ENCODE data around the gene KIF1A.

Gene KIF1A

GRCh38 chr2:240819858-240820606 lies at the start of gene KIF1A:
KIF1A (minus strand) TSS chr2:240820219; CDS start chr2:240797752, 22,467 bp downstream.
- no peak for DNase-seq

DNA sequence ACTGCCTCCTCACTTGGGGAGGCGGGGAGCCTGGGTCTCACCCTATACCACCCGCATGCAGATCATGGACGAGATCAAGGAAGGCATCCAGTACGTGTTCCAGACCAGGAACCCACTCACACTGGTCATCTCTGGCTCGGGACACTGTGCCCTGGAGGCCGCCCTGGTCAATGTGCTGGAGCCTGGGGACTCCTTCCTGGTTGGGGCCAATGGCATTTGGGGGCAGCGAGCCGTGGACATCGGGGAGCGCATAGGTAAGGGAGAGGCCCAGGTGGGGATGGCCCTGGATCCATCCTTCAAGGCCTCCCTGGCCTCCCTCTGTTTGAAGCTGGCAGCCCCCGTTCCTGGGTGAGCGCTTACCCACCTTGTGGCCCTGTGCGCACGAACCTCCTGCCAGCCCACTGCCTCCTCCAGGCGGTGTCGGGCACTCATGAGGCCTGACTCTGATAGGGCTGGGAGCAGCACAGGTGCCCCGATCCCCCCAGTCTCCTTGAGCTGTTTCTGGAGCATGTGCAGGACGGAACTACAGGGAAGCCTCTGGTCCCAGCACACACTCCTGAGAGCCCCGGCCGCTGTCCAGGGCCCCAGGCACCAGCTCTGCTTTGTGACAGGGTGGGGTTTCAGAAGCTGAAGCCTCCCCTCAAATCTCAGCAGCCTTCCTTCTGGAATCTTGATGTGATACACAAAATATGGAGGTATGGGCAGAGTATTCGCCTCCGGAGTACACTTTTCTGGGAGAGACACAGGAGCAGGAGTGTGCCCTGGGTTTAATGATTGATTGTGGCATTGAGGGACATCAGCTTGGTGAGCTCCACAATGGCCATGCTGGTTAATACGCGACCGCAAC lies 49.3 kb upstream of the KIF1A start:
- DNase-seq = no peak

- DNase-seq = no peak
These were observed 48.5 kb upstream of the KIF1A start, which contains the start of gene AGXT for GRCh38 chr2:240868286-240869108. AGXT (plus strand) TSS chr2:240868824; CDS start chr2:240868866, 42 bp downstream.

DNA sequence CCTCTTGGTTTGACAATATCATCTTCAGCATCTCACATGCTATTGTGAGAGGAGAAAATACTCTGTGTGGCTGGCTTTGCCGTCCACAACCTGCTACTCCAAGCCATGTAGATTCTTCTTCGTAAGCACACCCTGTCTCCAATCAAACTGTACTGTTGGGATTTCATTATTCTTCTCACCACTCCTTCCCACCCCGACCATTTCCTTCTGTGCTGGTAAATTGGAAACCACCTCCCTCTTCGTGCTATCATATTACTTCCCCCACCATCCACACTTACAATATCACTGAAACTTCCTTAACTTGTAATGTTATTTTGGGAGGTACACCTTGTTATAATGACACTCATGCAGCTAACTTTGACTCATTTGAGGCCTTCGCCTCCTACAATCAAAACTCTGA lies 45.4 kb upstream of the KIF1A start:
- DNase-seq = no peak

DNA sequence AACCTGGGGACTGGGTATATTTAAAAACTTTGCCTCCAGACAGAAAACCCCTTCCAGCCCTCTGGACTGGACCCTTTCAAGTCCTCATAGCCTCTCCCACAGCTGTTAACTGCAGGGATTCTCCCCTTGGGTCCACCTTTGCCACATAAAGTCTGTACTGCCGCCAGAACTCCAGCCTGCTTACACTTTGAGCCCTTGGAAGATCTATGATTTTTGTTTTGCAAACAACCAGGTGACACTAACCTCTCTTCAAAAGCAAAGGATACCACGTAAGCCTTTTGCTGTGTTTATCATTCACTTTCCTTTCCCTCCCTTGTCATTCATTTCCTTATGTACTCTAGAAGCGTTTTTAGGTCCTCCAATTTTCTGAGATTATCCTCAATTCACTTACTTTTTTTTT lies 44.5 kb upstream of the KIF1A start:
- DNase-seq = no peak

DNA sequence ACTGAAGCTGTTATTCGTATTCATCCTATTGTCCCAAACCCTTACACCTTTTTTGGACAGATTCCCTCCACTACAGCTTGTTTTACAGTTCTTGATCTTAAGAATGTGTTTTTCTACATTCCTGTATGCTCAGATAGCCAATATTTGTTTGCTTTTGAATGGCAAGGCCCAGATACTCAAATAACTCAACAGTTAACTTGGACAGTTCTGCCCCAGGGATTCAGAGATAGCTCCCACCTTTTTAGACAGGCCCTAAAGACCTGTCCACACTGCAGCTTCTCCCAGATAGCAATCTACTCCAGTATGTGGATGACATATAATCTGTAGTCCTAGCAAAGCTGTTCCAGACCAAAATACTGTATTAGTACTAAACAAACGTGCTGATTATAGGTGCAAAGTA lies 41.5 kb upstream of the KIF1A start:
- no peak for DNase-seq

DNA sequence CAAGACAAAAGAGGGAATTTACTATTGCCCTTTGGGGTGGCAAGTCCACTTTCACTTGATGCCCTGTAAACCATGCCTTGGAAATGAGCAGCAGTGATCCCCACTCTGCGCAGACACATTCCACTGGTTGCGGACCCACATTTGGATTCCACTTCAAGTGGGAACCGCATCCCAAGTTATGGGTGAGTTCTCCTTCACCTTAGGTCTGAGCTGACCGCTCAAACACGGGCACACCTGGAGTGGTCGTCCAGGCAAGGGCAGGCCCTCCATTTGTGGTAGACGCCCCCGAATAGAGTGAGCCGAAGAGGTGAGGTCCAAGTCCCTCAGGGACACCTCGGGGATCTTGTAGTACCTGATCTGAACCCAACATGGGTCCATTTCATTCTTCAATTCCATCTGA lies 38.9 kb upstream of the KIF1A start:
- no peak for DNase-seq

DNA sequence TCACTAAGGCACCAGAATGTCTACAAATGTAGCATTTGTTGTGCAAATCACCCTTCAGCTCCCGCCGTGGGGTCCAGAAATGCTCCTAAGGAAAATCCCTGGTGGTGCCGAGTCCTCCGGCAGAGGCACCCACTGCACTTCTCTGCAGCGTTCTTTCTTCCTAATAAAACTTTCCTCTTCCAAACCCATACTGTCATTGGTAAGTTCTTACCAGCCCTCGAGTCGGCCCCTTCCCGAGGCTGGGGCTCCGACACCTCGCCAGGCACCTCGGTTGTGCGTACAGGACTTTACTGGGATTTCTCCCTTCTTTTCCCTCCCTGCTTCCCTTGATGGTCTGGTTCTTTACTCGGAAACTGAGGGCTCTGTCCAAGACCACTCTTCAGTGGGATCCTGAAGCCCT lies 38.3 kb upstream of the KIF1A start:
- no peak for DNase-seq

GRCh38 chr2:240857039-240858008 lies 37.3 kb upstream of the KIF1A start:
- DNase-seq = no peak

DNA sequence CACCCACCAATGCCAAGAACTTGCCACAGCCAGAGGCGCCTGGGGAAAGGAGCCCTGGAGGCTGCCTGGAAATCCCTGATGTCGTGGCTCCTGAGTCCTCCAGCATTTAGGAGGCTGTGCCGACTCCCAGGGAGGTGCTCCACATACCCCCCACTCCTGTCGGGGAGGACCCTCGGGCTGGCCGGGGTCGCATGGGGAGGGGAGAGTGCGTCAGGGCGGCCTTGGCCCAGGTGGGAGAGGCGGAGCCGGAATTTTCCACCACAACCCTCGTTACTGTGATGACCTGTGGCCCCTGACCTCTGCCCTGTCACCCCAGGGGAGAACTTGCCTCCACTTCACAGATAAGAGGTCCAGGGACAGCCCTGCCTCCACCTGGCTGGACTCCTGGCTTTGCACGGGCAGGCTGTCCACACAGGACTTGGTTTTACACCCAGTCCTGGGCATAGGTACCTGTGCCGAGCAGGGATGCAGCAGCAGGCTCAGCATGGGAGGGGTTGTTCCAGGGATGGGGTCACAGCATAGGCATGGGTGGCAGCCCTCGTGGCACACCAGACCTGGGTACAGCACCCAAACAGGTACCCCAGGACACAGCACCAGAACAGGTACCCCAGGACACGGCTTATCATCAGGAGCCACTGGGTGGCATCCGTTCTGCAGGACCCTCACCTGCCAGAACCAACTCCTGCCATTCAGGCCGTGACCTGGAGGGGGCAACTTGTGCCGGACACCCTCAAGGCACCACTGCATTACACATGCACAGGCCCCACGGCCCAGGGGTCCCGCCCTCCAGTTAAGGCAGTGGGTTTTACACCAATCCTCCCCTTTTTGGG lies 36.3 kb upstream of the KIF1A start:
- no peak for DNase-seq

DNA sequence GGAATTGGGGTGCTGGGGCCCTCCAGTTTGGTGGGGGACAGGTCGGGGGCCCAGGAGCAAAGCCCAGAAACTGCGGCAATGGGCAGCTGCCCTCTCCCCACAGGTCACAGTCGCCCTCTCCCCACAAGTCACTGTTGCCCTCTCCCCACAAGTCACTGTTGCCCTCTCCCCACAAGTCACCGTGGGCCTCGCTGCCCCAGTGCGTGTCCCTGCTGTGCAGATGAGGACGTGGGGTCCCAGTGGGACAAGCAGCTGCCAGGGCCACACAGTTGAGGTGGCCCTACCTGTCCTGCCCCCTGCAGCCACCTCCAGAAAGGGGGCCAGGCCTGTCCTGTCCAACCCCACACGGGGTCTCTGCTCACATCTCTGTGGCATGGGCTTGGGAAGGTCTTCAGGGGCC lies 35.7 kb upstream of the KIF1A start:
- DNase-seq = no peak

GRCh38 chr2:240852671-240853314 lies 32.8 kb upstream of the KIF1A start:
- DNase-seq = no peak

DNA sequence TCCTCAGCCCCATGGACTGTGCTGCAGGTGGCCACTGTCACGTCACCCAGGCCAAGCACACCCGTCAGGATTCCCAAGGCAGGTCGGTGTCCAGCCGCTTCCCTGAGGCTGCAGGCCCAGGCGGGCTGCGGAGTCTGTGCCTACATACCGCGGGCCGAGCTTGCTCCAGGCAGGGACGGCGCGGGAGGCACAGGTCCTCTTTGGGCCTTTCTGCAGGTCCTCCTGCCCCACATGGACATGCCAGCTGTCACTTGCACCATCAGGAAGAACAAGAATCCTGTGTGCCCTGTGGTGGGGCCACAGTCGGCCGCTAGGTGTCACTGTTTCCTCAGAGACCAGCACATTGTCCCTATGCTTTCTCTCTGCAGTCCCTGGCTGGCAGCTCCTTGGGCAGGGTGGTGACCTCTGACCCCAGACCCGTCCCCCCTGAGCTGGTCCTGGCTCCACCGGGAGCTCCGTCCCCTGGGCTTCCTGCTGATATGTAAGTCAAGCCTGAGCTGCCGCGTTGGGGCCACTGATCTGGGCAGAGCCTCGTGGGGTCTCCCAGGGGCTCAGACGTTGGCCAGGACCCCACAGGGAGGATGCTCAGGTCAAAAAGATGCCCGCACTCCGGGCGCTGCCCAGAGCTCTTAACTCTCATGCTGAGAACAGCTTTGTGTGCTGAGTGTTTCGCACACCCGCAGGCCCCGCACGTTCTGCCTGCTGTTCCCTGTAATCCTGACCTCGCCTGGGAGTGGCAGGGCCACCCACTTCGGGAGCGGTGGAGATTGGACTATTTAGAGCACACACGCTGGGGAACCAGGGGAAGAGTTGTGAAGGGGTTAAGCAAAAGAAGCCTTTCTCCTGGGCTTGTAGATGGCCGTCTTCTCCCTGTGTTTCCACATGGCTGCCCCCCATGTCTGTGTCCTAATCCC lies 31.3 kb upstream of the KIF1A start:
- DNase-seq = peak; percentile 80

DNA sequence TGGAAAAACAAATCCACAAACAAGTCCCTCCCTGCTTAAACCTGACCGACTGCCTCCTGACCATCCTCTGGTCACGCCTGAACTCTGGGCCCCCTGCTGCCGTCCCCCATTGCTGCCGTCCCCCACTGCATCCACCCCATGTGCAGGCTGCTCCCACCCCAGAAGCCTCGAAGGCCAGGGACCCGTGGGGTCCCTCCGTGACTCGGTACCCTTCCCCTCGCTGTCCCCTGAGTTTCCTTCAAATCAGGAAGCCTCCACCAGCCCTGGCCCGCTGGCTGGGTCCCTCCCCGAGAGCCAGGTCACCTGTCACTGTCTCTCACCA lies 30.7 kb upstream of the KIF1A start:
- DNase-seq = no peak

DNA sequence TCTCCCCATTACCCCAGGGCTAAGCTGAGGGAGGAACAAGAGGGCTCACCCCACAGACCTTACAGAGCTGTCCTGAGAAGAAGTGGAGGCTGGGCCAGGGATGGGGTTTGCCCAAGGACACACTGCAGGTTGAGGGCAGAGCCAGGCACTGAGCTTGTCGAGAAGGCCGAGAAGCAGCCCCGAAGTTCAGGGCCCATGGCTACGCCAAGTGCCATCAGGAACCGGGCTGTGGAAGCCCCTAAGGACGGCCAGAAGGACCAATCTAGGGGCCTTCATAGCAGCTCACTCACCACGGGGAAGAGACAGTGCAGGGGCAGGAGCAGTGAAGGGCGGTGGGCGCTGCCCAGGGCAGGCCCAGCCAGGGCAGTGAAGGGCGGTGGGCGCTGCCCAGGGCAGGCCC lies 30.0 kb upstream of the KIF1A start:
- no peak for DNase-seq

DNA sequence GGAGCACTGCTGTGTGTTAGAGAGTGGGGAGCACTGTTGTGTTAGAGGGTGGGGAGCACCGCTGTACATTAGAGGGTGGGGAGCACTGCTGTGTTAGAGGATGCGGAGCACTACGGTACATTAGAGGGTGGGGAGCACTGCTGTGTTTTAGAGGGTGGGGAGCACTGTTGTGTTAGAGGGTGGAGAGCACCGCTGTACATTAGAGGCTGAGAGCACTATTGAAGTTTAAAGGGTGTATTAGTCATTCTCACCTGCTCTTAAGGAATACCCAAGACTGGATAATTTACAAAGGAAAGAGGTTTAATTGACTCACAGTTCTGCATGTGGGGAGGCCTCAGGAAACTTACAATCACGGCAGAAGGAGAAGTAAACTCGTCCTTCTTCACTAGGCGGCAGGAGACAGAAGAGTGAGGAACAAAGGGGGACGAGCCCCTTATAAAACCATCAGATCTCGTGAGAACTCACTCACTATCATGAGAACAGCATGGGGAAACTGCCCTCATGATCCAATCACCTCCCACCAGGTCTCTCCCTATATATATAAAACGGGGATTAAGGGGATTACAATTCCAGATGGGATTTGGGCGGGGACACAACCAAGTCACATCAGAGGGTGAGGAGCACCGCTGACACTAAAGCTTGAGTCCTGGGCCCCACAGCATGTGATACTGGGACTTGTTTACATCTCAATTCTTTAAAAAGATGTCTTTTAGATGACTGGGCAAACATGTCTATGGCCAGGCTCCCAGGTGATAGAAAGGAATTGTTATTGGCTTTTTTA lies 29.1 kb upstream of the KIF1A start:
- DNase-seq = no peak

- DNase-seq = no peak
These were observed 27.8 kb upstream of the KIF1A start for GRCh38 chr2:240847817-240848216.

DNA sequence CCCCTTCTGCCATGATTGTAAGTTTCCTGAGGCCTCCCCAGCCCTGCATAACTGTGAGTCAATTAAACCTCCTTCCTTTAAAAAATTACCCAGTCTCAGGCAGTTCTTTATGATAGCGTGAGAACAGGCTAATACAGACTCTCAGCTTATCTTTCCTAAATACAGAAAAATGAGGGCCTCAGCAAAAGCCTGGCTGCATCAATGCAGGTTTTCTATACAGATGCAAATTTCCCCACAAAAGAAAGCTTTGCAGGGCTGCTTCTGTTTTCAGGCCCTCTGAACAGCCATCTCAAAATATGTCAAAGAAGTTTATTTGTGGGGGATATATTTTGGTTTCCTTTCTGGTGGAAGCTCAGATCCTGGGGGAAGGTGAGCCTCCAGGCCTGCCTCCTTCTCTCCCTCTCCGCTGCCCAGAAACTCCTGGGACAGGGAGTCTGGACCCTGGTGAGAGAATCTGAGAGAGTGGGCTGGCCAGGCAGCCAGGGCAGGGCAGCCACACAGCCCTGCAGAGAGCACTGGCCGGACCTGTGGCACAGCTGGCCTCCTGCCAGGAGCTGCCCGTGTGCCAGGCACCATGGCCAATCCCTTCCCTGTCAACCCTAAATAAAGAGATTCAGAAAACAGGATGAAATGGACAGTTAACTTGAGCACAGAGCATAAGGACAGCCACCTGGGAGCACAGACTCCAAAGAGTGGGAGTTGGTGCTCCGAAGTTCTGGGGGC lies 27.0 kb upstream of the KIF1A start:
- no peak for DNase-seq

Data from CD4-positive, alpha-beta T cell treated with Interleukin-21 for 1 hour (primary cell).